ENCODE results near the gene RGS13. TPM values are rescaled to one million over a fixed set of nuclear protein-coding genes. Genes with fewer than 3 reads are reported as not detected.

The RGS13 gene, protein sequence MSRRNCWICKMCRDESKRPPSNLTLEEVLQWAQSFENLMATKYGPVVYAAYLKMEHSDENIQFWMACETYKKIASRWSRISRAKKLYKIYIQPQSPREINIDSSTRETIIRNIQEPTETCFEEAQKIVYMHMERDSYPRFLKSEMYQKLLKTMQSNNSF
- not detected for polyA plus RNA-seq (ENCODE audit: insufficient read length in 3 of 3)
- long read RNA-seq, donor 1 = 0 reads
- long read RNA-seq, donor 2 = 0 reads
- long read RNA-seq, donor 3 = 0 reads
- long read RNA-seq, donor 4 = 0 reads
- long read RNA-seq, donor 5 = 0 reads
- long read RNA-seq, donor 6 = 0 reads
- long read RNA-seq, donor 7 = 0 reads
- long read RNA-seq, donor 8 = 0 reads
- long read RNA-seq, donor 9 = 0 reads
- long read RNA-seq, donor 10 = 0 reads
- long read RNA-seq, donor 11 = 0 reads
- long read RNA-seq, donor 12 = 0 reads
- long read RNA-seq, donor 13 = 0 reads
- long read RNA-seq, donor 14 = 0 reads
- long read RNA-seq, donor 15 = 0 reads
- long read RNA-seq, donor 16 = 0 reads

DNA sequence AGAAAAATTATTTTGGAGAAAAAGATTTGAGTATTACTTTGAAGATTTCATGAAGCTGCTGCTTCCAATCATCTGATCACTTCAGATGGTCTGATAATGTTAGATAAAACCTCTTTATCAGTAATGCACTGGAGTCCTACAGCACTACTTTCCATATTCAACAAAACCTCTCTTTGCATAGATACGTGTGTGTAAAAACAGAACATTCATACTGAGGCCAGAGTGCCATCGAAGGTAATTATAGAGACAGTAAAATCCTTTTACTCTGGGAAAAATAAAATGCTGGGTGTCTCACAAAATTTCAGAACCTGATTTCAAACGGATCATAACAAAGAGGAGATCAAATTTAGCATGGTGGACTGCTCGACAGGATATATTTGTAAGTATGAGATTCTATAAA, at the start of gene RGS13:
RGS13 (plus strand) TSS at position 209 of the 400 bp plus-strand sequence. CDS start 8,188 bp downstream, outside the sequence.
- DNase-seq = no peak

DNA sequence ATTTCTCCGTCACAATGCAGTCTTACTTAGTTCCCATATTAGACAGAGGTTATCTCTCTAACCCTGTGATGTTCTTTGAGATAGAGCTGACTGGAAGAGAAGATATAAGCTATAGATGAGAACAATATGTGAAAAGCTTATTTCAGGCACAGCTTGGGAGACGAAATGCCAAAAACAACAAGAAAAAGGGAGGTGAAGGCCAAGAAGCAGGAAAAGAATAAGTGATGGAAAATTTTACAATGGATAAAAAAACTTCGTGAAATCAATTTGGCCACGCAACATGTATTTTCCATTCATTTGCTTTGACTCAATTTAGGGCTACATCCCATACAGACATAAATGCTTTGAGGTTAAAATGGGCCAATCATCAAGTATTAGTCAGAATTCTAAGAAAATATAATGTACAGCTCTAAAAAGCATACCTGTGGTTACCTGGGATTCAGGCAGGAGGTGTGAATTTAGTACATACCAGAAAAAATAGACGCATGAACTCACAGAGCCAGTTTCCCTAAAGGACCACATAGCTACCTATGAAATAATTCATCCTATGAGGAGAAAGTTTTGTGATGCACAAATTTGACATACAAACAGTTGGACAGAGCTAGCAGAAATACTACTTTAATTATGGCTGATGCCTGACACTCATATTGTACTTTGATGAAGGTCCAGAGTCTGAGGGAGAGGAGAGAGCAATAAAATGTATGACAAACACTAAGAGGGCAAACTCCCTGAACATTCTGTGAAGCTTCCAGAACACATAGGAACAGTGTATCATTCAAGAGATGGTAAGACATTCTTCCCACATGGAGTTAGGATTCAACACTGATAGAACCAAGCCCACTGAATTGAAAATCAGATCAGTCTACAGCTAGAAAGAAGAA, 48.3 kb upstream of the RGS13 start:
- no peak for DNase-seq

DNA sequence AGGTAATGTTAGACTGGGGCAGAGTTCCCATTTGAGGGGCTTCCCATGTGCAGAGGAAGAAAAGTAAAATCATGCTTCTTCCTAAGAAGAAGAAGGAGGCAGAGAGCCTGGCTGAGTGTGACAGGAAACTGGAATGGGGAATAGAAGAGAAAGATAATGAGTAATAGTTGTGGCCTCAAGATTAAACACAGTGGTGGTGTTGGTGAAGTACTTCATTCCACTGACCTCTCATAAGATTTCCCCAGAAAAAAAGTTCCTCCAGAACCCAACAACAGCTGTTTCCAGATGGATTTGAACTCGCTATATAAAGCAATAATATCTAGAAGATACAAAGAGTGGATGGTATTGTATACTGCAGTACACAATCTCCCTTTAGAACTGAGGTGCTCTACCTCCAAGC, 47.4 kb upstream of the RGS13 start:
- DNase-seq = no peak

DNA sequence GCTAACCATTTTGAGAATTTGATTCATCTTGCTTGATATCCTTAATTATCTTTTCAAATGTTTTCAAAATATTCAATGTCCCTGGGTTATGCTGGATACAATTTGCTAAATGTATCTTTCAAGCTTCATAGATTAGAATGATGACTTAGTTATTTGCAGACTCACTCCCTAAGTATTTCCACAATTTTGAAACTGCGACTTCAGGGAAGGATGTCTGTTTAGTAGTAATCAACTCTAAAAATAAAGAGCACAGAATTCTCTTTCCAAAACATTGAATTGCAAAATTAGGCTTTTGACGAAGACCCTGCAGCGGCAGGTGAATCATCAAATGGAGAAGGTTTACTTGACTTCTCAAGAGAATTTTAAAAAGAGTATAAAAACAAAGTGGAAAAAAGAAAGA, 46.1 kb upstream of the RGS13 start:
- DNase-seq = no peak

DNA sequence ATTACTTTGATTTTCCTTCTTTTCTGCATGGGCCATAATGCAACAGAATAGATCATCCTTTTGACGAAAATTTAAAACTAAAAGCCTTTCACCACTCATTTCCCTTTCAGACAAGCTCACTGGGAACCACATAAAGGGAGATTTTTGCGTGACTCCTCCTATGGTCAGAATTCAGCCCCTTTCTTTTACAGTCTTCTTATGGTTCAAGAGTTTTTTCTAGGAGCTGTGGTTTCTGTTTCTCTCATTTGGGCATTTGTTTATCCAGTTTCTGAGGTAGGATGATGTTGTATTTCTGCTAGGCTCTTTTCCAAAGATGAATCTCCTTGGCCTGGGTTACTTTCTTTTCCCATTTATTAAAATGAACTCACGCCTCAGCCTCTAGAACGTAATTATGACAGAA, 43.4 kb upstream of the RGS13 start:
- no peak for DNase-seq

DNA sequence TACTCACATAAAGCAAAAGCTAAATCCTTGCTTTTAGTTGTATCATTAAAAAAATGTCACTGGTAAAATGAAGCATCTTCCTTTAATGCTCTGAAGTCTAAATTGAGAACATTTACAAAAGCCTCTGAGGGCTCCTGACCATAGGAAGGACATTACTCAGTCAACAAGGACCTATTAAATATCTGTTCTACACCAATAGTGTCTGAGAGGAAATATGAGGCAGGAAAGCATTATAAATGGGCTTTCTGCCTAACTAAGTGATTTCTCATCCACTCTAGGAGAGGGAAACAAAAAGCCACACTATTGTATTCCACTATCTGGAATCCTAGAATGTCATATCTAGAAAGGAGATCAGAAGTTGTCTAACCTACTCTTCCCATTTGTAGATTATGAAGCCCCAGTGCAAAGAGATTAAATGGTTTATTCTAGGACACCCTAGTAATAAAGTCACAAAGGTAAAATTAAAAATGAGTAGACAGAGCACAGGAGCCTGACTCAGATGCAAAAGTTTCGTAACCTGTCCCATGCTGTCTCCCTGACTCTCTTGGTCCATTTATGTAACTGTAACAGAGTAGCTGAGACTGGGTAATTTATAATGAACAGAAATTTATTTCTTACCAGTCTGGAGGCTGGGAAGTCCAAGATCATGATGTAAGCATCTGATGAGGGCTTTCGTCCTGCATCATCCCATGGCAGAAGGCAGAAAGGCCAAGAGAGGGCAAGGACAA, 42.8 kb upstream of the RGS13 start:
- no peak for DNase-seq

DNA sequence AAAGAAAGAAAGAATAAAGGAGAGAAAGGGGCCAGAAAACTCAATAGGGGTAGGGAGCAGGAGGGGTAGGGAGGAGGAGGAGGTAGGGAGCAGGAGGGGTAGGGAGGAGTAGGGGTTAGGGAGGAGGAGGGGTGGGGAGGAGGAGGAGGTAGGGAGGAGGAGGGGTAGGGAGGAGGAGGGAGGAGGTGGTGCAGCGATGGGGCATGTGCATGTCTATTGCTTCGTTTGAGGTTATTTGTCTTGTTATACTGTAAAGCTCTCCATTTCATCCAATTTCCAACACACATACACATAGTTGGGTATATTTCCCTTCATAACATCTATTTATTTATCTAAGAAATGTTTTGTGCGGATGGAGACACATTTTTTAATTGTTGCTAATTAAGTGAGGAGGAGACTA, 40.6 kb upstream of the RGS13 start:
- DNase-seq = no peak

DNA sequence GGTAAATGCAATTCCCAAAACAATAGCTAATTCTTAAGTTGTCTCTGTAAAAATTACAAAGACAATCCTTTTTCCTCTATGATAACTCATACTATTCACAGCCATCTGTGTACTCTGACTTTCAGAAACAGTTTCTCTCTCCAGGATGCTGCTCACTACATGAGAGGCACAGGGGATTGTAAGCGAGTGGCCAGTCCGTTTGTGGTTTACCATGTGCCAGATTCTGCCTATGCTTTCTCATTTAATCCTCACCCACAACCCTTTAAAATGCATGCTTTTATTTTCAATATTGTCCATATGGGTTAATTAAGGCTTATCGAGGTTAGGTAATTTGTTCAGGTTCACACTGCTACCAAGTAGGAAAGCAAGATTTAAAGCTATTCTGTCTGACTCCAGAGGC, 37.4 kb upstream of the RGS13 start:
- no peak for DNase-seq

DNA sequence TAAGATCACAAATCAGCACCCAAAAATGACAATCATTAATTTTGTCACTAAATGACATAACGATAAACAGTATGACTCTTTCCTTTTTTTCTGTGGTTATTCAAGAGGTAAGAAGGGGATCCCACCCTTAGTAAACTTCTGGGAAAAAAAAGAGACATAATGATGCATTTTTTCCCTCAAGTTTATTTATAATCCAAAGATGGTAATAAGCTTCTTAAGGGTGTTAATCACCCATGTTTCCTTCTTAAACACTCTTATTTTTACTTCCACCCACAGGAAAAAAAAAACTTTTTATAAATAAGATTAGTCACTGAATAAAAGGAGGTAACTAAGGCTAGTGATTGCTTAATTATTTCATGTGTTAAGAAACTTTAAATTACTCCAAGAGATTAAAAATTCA, 35.7 kb upstream of the RGS13 start:
- no peak for DNase-seq

DNA sequence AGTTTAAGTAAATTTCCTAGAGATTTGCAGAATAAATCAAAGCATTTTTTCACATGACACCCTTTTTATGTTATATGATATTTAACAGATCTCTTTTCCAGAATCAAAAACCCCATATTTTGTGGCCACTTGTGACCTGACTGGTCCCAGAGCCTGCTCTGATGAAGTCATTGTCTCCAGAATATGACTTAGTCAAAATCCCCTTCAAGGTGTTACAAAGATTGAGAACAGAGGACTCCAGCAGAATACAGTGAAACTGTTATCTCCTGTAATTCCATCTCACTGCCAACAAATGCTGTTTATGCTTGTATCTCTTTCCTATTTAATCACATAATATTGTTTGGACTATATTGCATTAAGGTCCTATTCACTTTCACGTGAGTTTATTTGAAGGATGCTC, 34.8 kb upstream of the RGS13 start:
- DNase-seq = no peak

DNA sequence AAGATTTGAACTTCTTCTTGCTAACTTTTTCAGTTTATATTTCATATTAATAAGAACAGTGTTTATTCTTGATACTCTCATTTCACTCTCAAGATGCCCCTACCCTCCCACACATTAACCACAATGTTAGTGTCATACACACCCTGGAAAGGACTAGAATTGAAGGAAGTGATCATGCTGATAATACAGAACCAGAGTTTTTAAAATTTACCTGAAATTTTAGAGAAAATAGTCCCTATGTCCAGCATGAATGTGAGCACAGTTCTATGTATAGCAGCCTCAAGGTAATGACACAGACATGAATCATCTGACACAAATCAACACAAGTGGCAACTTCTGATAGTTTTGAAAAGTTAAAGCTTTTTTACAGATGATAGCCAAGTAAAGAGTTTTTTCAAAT, 34.4 kb upstream of the RGS13 start:
- DNase-seq = no peak

DNA sequence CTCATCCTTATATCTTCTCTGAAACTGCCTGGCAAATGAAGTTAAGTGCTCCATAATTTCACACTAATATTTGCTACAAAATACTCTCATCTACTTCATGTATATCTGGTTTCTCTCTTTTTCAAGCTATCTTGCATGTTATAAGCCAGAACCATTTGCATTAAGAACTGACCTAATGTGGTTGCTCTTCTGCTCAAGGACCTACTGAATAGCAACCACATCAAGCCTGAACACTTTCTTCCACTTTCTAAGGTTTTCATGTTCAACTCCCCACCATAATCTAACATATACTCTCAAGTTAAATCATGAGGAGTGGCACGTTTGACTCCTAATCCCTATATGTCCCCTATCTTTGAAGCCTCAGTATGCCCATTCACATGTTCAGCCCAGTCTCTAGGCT, 33.2 kb upstream of the RGS13 start:
- no peak for DNase-seq

DNA sequence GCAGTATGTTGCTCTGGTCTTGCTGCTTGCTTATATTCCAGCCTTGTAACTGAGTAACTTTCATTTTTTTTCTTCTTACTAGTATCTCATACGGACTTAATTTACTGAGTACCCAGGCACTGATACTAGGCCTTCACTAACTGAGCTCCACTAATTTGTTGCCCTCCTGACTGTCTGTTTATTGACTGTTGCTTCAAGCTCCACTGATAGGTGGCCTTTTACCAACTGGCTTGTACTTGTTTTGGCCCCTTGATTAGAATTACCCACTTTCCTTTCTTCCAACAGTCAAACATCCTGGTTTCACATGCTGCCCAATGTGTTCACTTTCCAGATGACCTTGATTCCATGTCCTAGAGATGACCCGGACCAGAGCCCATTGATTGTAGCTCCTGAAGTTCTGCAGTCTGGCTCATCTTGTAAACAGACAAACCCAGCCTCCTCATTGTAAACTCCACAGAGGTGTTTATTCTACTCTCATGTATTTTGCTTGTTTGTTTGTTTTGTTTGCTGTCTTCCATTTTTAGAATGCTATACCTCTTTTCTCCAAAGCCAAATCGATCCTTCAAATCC, 32.6 kb upstream of the RGS13 start:
- no peak for DNase-seq

DNA sequence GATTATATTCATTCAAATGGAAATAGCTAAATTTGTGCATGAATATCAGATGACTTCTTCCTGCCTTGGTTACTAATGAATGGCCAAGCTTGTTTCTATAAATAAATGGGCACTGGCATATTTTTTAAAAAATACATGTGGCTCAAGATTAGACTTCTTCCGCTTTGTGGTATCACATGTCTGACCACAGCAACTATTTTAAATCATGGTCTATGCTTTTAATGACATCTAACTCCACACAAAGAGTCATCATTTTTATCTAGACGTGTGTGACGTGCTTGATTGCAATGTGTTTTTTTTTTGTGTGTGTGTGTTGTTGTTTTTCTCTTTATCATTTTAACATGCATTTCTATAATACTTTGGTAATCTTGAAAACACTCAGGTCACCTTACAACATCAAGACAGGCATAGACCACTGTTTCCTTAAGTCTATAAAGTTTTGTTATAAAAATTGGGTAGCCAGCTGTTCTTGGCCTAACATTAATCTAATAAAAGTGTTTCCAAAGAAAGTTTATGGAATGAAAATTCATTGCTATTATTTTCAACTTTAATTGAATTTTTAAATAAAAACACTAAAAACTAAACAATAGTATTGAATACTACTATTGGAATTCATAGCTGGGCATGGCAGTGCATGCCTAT, 30.8 kb upstream of the RGS13 start:
- DNase-seq = no peak

DNA sequence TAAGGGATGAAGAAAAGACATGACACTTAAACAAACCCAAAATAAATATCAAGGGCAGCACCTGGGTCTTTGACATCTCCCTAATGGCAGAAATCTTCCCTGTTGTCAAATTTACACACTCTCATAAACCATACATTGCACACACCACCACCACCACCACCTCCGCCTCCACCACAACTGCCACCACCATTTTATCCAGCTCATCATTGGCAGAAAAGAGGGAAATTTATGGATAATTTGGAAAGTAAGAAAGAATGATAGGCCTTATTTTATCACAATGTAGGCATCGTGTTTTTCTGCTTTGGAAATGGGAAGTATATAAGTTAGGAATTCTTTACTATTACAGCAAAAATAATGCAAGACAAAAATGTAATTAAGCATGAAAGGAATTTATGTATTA, 27.3 kb upstream of the RGS13 start:
- no peak for DNase-seq

DNA sequence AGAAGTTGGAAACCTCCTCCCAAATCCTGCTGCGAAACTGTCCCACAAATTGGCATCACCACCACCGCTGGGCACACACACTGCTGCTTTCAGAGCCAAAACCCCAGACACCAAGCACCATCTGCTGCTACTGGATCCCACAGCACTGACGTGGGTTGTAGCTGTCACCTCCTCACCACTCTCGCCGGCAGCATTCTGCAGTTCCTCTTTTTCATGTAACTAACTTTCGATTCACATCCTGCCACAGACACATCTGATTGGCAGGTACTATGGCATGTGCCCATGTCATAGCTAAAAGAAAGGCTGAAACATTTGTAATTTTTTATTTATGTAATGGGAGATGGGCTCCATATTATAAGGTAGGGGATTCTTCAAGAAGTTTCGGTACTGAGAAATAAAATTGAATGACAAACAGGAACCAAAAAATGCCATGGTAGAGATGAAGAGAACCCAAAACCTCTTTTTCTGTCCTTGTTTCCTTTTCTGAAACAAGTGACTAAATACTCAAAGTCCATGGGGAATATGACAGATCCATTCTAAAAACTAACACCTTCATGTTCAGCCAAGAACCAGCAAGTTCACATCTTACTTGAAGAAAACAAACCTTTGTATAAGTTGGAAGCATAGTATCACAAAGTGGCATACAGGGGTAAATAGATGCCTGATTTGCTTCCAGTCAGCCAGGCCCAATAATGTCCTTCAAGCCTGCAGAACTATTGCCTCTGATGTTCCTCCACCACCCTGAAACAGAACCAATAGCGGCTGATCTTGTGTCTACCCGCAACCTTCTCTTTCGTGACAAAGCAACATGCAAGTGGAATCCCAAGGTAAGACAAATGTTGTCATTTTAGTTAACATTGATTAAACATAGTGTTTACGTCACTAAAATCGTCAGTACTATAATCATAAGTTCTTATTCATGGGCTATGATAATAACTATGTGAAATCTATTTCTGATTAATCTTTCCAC, 26.6 kb upstream of the RGS13 start:
- DNase-seq = no peak

DNA sequence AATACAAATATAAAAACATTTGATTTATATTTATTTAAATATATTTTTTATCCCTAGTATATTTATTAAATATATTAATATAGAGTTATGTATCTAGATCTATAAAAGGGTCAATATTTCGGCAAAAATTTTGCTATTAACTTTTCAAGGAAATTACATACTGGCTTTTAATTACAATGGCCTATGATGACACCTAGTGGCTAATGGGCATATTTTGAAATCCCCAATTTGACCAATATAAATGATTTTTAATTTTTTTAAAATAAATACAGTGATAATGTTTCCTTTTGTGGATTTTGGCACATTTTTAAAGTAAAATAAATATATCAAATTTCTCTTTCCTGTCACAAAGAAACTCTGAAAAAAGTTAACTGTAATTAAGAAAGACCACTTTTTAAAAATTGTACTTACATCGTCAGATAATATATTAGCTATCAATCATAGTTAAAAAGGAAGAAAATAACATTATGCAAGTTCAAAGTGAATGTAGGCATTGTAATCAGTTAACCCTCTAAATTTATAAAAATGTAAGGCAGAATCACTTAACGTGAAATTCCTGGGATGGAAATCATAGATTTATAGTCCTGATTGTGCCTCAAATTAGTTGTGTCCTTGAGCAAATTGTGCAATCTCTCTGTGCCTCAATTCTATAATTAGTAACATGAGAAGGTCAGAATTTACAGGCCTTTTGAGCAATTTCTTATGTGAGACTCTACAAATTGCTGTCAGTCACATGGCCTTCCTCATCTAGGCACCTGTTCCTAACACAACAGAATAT, 25.6 kb upstream of the RGS13 start:
- no peak for DNase-seq

DNA sequence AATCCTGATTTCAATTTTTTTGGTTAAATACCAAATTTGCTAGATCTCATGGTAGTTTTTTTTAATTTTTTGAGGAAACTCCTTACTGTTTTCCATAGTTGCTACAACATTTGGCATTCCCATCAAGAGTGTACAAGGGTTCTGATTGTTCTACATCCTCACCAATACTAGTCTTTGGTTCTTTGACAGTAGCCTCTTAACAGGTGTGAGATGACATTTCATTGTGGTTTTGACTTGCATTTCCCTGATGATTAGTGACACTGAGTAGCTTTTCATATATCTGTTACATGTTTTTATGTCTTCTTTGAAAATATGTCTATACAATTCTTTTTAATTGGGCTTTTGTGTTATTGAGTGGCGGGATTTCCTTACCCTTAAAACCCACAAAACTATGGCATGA, 20.9 kb upstream of the RGS13 start:
- no peak for DNase-seq

DNA sequence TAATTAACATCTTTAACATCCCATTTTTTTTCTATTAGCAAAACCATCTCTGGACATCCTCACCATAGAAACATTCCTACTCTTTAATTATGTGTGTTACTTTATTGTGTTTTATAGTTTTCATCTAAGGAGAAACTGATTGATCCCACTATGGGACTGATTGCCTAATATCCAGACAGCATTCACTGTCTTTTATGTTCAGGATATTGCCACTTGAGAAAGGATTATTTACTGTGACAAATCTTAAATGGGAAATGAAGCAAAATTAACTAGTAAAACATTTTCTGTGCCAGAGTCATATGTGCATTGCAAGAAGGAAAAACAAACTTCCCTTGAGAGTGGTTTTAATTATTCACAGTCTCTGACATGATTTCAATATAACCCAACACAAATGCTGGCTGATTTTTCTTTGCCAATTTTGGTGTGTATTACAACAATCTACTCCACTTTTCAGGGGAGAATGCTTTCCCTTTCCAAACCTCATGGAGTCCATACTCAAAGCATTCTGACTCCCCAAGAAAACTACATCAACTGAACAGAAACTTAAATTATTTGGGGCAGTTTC, 15.8 kb upstream of the RGS13 start:
- no peak for DNase-seq
